Activated CD8-positive, alpha-beta memory T cell treated with anti-CD3 and anti-CD28 coated beads, Interleukin-2, amount 50 U/mL, for 24 hours (primary cell): ENCODE results near the gene CYP27A1.

ENCODE experiments used
- DNase-seq: peaks from one replicate; pipeline ENCODE4 v3.0.0-alpha.2; 2020; ENCODE audit errors: extremely low read depth

The CYP27A1 gene

GRCh38 chr2:218858671-218859555, 77.0 kb downstream of the CYP27A1 start:
- no peak for DNase-seq

GRCh38 chr2:218859556-218859987, 77.6 kb downstream of the CYP27A1 start, which contains the start of gene WNT6:
Gene WNT6, plus strand, starts transcription at chr2:218859805. Its CDS starts 233 bp downstream, at chr2:218860038.
- DNase-seq: no peak

GRCh38 chr2:218859988-218860831, 78.3 kb downstream of the CYP27A1 start:
- DNase-seq: no peak

GRCh38 chr2:218860950-218861381, 79.0 kb downstream of the CYP27A1 start:
- DNase-seq: no peak

GRCh38 chr2:218861645-218862318, 79.8 kb downstream of the CYP27A1 start:
- no peak for DNase-seq

- DNase-seq: no peak
Observed at GRCh38 chr2:218863021-218863520, 81.1 kb downstream of the CYP27A1 start.
